Measurements from ENCODE around the gene STOX2.

- TF ChIP-seq CTCF (IDR thresholded peaks at IDR 0.05; ENCODE audit: poor library complexity, severe bottlenecking) (no peak), EP300 (conservative IDR thresholded peaks at IDR 0.05; ENCODE audit: poor library complexity, severe bottlenecking) (no peak), EZH2 (IDR thresholded peaks at IDR 0.05; ENCODE audit: borderline replicate concordance, insufficient read depth, low read length, poor library complexity, severe bottlenecking) (no peak), POLR2AphosphoS5 (IDR thresholded peaks at IDR 0.05) (no peak), TAF1 (IDR thresholded peaks at IDR 0.05; ENCODE audit: low read depth) (no peak)
These were observed 56.7 kb downstream of the STOX2 start for GRCh38 chr4:183961795-183962194.

All from neural cell (in vitro differentiated cells).